HG03103 (cell line): ENCODE data around the gene MUC12.
"Not testable (repeated sequence)": the region's sequence is repeated elsewhere in the genome, so short reads cannot be mapped to it uniquely, and the experiment has no call there.

Source experiments
- ATAC-seq: cut with Tn5 transposase; IDR thresholded peaks from one replicate; pipeline ENCODE4 v1.9.1; 2021; ENCODE audit warnings: low read depth; ENCODE audit not compliant: unreplicated experiment

Gene MUC12

GRCh38 chr7:100959894-100960293 lies 9.5 kb upstream of the MUC12 start:
- no peak for ATAC-seq

- ATAC-seq = no peak
Observed at GRCh38 chr7:100962537-100962936, 6.8 kb upstream of the MUC12 start.

DNA sequence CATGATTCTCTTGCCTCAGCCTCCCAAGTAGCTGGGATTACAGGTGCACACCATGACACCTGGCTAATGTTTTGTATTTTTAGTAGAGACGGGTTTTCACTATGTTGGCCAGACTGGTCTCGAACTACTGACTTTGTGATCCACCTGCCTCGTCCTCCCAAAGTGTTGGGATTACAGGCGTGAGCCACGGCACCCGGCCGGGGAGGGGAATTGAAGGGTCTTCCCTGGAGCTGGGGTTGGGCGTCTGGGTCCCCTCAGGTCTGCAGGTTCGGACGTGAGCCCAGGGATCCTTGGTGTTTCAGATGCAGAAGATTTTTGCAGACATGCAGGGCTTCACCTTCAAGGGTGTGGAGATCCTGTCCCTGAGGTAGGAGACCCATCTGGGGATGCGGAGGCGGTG lies 6.0 kb upstream of the MUC12 start:
- ATAC-seq = no peak

DNA sequence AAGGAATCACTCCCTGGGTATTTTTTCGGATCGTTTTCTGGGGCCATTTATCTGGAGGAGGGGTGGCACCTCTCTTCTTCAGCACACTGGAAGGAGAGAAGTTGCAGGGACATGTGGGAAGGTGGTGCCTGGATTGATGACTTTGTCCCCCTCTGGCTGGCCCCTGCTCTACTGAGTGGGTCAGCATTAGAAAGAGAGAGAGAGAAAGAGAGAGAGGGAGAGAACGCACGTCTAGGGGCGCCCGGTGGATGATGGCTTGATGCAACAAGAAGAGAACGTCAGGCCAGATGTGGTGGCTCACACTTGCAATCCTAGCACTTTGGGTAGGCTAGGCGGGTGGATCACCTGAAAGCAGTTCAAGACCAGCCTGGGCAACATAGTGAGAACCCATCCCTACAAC lies 5.5 kb upstream of the MUC12 start:
- ATAC-seq = no peak

DNA sequence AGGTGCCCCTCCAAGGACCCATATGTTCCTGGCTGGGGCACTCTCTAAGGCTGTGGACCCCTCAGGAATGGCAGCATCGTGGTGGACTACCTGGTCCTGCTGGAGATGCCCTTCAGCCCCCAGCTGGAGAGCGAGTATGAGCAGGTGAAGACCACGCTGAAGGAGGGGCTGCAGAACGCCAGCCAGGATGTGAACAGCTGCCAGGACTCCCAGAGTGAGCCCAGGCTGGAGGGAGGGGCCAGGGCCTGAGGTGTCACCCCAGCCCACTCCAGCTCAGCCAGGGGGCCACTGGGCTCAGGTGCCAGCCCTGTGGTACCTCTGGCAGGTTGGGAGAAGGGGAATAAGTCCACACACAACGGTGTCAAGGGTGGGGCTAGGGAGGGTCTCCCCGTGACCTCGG lies 4.7 kb upstream of the MUC12 start:
- ATAC-seq = no peak

- ATAC-seq = no peak
Observed at GRCh38 chr7:100965045-100965722, 4.2 kb upstream of the MUC12 start.

GRCh38 chr7:100965723-100966541 lies 3.4 kb upstream of the MUC12 start:
- no peak for ATAC-seq

DNA sequence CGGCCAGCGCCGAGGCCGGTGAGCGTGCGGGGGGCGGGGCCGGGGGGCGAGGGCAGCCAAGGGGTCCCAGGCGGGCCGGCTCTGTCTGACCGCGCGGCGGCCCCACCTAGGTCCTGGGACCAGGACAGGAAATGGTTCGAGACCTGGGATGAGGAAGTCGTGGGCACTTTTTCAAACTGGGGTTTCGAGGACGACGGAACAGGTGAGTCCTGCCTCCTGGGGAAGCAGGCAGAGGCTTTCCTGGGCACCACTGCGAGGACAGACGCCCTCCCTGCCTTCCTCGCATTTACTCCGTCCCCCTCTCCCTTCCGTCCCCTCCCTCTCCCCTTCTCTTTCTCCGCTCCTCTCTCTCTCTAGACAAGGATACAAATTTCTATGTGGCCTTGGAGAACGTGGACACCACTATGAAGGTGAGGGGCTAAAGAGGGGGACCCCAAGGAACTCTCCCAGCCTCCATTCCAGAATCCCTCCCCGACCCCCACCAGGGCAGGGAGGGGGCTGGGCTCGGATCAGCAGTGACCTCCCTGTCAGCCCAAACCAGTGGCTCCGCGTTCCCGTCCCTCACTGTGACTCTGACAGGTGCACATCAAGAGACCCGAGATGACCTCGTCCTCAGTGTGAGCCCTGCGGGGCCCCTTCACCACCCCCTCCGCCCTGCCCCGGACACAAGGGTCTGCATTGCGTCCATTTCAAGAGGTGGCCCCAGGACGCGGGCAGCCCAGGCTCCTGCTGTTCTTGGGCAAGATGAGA lies 2.6 kb upstream of the MUC12 start:
- ATAC-seq = no peak

DNA sequence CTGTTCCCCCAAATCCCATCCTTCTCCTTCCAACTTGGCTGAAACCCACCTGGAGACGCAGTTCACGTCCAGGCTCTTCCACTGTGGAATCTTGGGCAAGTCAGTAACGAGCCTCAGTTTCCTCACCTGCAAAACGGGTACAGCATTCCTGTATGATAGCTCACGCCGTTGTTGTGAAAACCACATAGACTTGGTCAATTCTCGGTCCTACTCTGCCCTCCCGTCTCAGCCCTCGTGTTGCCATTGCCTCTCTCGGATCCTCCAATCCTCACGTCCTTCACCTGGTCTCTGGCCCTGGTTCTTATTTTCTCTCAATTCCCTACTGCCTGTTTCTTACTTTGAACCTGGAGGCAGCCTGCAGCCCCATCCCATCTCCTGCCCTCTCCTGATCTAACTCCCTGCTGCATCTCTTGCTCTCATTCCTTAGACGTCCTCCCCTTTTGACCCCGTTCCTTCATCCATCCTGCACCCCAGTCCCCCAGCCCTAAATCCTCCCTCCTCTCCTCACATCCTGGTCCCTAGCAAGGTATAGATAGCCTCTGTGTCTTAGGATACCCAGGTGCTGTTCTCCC lies 2.0 kb upstream of the MUC12 start:
- ATAC-seq = no peak

DNA sequence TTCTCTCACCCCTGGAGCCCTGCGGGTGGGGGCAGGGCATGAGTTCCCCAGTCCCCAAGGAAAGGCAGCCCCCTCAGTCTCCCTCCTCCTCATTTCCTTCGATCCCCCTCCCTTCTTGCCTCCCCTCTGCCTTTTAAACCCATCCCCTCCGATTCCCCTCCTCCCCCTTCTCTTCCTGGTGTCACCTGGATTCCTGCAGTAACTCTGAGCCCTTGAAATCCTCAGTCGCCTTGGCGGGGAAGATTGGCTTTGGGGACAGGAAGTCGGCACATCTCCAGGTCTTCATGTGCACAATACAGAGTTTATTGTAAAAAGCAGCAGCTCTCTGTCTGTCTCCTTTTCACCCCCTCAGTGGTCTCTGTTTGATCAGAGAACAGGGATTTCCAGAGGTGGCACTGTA lies 1.3 kb upstream of the MUC12 start:
- no peak for ATAC-seq

DNA sequence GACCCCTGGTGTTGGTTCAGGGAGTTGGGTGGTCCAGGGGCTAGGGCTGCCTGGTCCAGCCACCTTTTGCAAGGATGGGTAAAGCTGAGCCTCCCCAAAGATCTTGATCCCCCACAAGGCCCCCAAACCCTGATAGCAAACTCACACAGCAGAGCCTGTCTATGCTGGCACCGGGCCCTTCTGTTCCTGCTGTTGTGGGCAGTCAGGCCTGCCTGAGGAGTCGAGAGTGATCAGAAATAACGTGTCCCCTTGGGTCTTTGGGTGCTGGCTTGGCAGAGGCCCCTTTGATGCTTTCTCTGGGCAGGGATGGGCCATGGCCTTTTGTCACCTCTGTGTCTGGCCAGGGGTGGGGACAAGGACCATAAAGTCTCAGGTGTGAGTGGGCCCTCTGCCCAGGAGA lies 715 bp upstream of the MUC12 start:
- no peak for ATAC-seq

DNA sequence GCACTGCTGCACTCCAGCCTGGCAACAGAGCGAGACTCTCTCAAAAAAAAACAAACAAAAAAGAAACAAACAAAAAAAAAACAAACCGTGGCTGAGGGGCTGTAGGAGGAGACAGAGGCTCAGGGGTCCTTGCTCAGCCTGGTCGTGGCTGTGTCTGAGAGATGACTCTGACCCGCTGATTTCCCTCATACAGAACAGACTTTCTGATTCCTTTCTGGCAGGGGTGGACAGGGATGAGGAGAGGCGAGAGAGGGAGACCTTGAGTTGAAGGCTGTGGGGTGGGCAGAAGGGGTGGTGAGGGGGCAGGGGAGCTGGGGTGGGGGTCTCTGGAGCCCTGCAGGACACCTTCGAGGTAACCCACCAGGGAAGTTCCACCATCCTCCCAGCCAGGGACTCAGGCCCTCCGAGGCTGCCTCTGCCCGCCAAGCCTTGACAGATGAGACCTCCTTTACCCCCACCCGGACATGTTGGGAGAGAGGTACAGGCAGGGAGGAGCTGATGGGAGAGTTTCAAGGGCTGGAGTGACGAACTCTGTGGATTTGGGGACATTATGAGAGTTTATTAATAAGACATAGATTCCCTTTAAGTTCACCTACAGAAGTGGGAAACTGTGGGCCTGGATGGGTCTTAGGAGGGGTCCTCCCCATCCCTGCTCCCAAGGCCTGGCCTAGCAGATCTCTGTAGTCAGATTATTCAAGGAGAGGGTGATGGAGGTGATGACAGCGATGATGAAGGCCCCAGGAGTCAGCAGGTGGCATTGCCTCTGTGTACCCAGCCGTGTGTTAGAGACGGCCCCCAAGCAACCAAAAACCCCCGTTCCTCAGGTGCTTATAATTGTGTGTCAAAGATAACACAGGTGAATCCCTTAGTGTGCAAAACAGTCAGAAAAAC lies 2.0 kb downstream of the MUC12 start:
- no peak for ATAC-seq

DNA sequence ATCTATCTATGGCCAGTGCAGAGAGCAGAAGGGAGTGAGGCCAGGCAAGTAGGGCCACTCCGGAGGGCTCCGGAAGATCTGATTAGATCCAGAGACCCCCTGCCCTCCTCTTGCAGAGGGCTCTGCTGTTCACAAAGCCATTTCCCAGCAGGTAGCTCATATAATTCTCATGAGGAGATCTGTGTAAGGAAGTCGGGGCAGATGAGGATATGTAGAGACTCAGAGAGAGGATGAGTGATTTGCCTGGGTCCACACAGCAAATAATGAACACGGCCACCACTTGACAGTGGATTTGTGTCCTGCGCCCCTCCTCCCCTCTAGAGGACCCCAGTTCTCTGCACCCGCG lies 2.6 kb downstream of the MUC12 start:
- no peak for ATAC-seq

DNA sequence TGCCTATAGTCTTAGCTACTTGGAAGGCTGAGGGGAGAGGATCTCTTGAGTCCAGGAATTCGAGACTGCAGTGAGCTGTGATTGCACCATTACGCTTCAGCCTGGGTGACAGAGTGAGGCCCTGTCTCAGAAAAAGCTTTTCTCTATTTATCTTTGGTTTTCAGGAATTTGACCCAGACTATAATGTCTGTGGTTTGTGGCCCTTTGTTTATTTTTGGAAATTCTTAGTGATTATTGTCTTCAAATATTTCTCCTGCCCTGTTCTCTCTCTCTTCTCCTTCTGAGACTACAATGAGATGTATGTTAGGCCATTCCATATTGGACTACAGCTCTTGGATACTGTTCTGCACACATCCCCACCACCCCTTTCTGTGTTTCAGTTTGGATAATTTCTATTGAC lies 4.7 kb downstream of the MUC12 start:
- no peak for ATAC-seq

GRCh38 chr7:100975371-100975821 lies 6.0 kb downstream of the MUC12 start:
- no peak for ATAC-seq

GRCh38 chr7:100978300-100978699 lies 8.9 kb downstream of the MUC12 start:
- ATAC-seq = no peak

DNA sequence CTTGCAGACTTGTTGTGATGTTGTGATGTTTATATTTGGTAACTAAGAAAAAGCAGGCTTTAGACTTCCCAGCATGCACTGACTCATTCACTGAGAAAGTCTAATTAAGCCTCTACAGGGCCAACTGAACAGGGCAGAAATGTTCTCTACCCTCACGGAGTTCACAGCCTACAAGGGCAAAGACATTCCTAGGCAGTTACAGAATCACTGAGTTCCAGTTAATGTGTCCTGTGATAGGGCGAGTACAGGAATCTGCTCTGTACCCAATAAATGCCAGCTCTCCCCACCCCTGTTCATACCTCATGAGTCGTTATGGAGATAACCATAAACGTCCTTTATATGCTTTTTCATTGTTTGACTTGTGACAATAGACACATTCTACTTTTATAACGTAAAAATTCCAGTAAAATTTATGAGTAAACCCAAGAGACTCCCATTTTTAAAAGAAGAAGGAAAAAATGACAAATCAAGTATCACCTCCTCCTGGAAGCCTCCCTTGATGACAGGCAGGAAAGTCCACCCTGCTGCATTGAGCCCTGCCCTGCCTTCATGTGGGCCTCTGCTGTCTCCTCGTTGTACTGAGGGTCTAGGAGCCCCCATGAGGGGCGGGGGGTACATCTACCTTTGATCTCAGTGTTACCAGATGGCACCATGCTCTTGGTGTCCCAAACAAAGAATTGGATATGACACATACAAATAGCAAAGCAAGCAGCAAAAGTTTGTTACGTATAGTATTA lies 14.3 kb downstream of the MUC12 start:
- ATAC-seq = no peak

DNA sequence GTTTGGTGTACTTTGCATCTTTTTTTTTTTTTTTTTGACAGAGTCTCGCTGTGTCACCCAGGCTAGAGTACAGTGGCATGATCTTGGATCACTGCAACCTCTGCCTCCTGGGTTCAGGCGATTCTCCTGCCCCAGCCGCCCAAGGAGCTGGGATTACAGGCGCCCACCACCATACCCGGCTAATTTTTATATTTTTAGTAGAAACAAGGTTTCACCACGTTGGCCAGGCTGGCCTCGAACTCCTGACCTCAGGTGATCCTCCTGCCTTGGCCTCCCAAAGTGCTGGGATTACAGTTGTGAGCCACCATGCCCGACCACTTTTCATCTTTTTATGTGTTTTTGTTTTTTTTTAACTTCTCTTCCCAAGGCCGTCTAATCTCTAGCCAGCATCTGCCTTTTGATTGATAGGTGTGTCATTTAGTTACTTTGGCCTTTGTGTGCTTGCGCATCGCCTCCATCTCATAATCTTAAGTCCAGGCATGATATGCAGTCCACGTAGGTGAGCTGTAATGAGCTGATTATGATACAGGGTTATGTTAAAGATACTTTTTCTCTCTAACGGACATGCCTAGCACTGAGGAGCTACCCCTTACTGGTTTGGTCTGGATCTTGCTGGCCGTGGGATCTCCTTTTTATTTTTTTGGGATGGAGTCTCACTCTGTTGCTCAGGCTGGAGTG lies 15.0 kb downstream of the MUC12 start:
- ATAC-seq = not testable (repeated sequence)
